ENCODE data around the gene PRKACG.

- TF ChIP-seq EP300 (IDR thresholded peaks at IDR 0.05) (no peak), CTCF (IDR thresholded peaks at IDR 0.05) (no peak), POLR2A (IDR thresholded peaks at IDR 0.05) (no peak)
These were observed 4.8 kb upstream of the PRKACG start for GRCh38 chr9:69018737-69019136.

All from tibial nerve (tissue), 4 donors.